ENCODE data around the gene RRM1. TPM values are rescaled to one million over a fixed set of nuclear protein-coding genes. Genes with fewer than 3 reads are reported as not detected.
"Not testable (repeated sequence)": the region's sequence is repeated elsewhere in the genome, so short reads cannot be mapped to it uniquely, and the experiment has no call there.

Gene RRM1
- total RNA-seq, 1 experiment from 2014 or later: 84.1 TPM

- DNase-seq: no peak
- H3K36me3 ChIP-seq: peaks cover 35% of the 10 kb centered on the region
- no peaks in the 10 kb centered on the region for H3K9me3 ChIP-seq
- no peaks in the 10 kb centered on the region for H3K27me3 ChIP-seq
- no peak overlapping the region for H3K4me3 ChIP-seq
Measured at GRCh38 chr11:4103269-4103668, 8.7 kb downstream of the RRM1 start.

- H3K36me3 ChIP-seq: peaks cover 29% of the 10 kb centered on the region
- H3K9me3 ChIP-seq: no peaks in the 10 kb centered on the region
- H3K4me3 ChIP-seq: no peak overlapping the region
- no peak for DNase-seq
- no peaks in the 10 kb centered on the region for H3K27me3 ChIP-seq
Measured at GRCh38 chr11:4105916-4106315, 11.3 kb downstream of the RRM1 start.

- peaks cover 22% of the 10 kb centered on the region for H3K36me3 ChIP-seq
Measured at GRCh38 chr11:4111834-4112233, 17.2 kb downstream of the RRM1 start.

GRCh38 chr11:4115128-4115527 lies 20.5 kb downstream of the RRM1 start:
- Histone ChIP-seq H3K9me3 (no peaks in the 10 kb centered on the region), H3K36me3 (peaks cover 22% of the 10 kb centered on the region), H3K4me3 (no peak overlapping the region), H3K27me3 (no peaks in the 10 kb centered on the region)
- no peak for DNase-seq

More at GRCh38 chr11:4111834-4112233, 17.2 kb downstream of the RRM1 start:
- H3K27me3 ChIP-seq: no peaks in the 10 kb centered on the region
- no peaks in the 10 kb centered on the region for H3K9me3 ChIP-seq
- no peak overlapping the region for H3K4me3 ChIP-seq
- DNase-seq: no peak

GRCh38 chr11:4118107-4118506 lies 23.5 kb downstream of the RRM1 start:
- peaks cover 29% of the 10 kb centered on the region for H3K36me3 ChIP-seq
- no peaks in the 10 kb centered on the region for H3K27me3 ChIP-seq
- DNase-seq: no peak
- H3K9me3 ChIP-seq: no peaks in the 10 kb centered on the region
- H3K4me3 ChIP-seq: no peak overlapping the region

- Histone ChIP-seq H3K27me3 (no peaks in the 10 kb centered on the region), H3K4me3 (no peak overlapping the region), H3K36me3 (peaks cover 46% of the 10 kb centered on the region), H3K9me3 (no peaks in the 10 kb centered on the region)
- no peak for DNase-seq
Measured at GRCh38 chr11:4123218-4123617, 28.6 kb downstream of the RRM1 start.

GRCh38 chr11:4125141-4125540 lies 30.5 kb downstream of the RRM1 start:
- no peak for DNase-seq
- H3K36me3 ChIP-seq: peaks cover 48% of the 10 kb centered on the region

GRCh38 chr11:4127357-4127756 lies 32.8 kb downstream of the RRM1 start:
- Histone ChIP-seq H3K4me3 (no peak overlapping the region), H3K9me3 (no peaks in the 10 kb centered on the region), H3K27me3 (no peaks in the 10 kb centered on the region), H3K36me3 (peaks cover 55% of the 10 kb centered on the region)
- no peak for DNase-seq

More at GRCh38 chr11:4125141-4125540, 30.5 kb downstream of the RRM1 start:
- H3K4me3 ChIP-seq: no peak overlapping the region
- no peaks in the 10 kb centered on the region for H3K27me3 ChIP-seq
- no peaks in the 10 kb centered on the region for H3K9me3 ChIP-seq

GRCh38 chr11:4130219-4130618 lies 35.6 kb downstream of the RRM1 start:
- H3K27me3 ChIP-seq, DNase-seq, H3K9me3 ChIP-seq, H3K4me3 ChIP-seq: not testable (repeated sequence)
- peaks cover 60% of the 10 kb centered on the region for H3K36me3 ChIP-seq

- Histone ChIP-seq H3K27me3 (no peaks in the 10 kb centered on the region), H3K36me3 (peaks cover 53% of the 10 kb centered on the region), H3K9me3 (no peaks in the 10 kb centered on the region), H3K4me3 (no peak overlapping the region)
- no peak for DNase-seq
Measured at GRCh38 chr11:4134806-4135205, 40.2 kb downstream of the RRM1 start.

GRCh38 chr11:4138497-4138896 lies 43.9 kb downstream of the RRM1 start:
- Histone ChIP-seq H3K36me3 (peaks cover 48% of the 10 kb centered on the region), H3K4me3 (no peak overlapping the region), H3K9me3 (peaks cover 4% of the 10 kb centered on the region; the same call in 1 of the 2 replicates), H3K27me3 (no peaks in the 10 kb centered on the region)
- DNase-seq: no peak

GRCh38 chr11:4140067-4140636 lies 45.6 kb downstream of the RRM1 start:
- Histone ChIP-seq H3K9me3 (peaks cover 4% of the 10 kb centered on the region; the same call in 1 of the 2 replicates), H3K36me3 (peaks cover 39% of the 10 kb centered on the region), H3K4me3 (no peak overlapping the region), H3K27me3 (no peaks in the 10 kb centered on the region)
- no peak for DNase-seq

GRCh38 chr11:4146070-4146771 lies 51.6 kb downstream of the RRM1 start:
- peaks cover 6% of the 10 kb centered on the region for H3K36me3 ChIP-seq
- H3K4me3 ChIP-seq: no peak overlapping the region
- no peaks in the 10 kb centered on the region for H3K27me3 ChIP-seq
- H3K9me3 ChIP-seq: no peaks in the 10 kb centered on the region
- DNase-seq: no peak

GRCh38 chr11:4146772-4147098 lies 52.1 kb downstream of the RRM1 start:
- DNase-seq: no peak
- Histone ChIP-seq H3K4me3 (no peak overlapping the region), H3K27me3 (no peaks in the 10 kb centered on the region), H3K36me3 (peaks cover under 1% of the 10 kb centered on the region), H3K9me3 (no peaks in the 10 kb centered on the region)

GRCh38 chr11:4154503-4154902 lies 59.9 kb downstream of the RRM1 start:
- Histone ChIP-seq H3K27me3 (no peaks in the 10 kb centered on the region), H3K36me3 (no peaks in the 10 kb centered on the region), H3K4me3 (no peak overlapping the region), H3K9me3 (no peaks in the 10 kb centered on the region)
- DNase-seq: no peak

GRCh38 chr11:4156571-4156970 lies 62.0 kb downstream of the RRM1 start:
- Histone ChIP-seq H3K27me3 (no peaks in the 10 kb centered on the region), H3K4me3 (no peak overlapping the region), H3K36me3 (no peaks in the 10 kb centered on the region), H3K9me3 (no peaks in the 10 kb centered on the region)
- no peak for DNase-seq

GRCh38 chr11:4158818-4159217 lies 64.2 kb downstream of the RRM1 start:
- H3K9me3 ChIP-seq, H3K27me3 ChIP-seq, H3K36me3 ChIP-seq, H3K4me3 ChIP-seq, DNase-seq: not testable (repeated sequence)

- no peak for DNase-seq
- no peaks in the 10 kb centered on the region for H3K36me3 ChIP-seq
Measured at GRCh38 chr11:4161305-4161704, 66.7 kb downstream of the RRM1 start.

More at GRCh38 chr11:4161305-4161704, 66.7 kb downstream of the RRM1 start:
- Histone ChIP-seq H3K27me3 (no peaks in the 10 kb centered on the region), H3K4me3 (no peak overlapping the region), H3K9me3 (no peaks in the 10 kb centered on the region)
